DOHH2 (cell line): Measurements from ENCODE around the gene MYH11.
"Not testable (repeated sequence)": the region's sequence is repeated elsewhere in the genome, so short reads cannot be mapped to it uniquely, and the experiment has no call there.

Source experiments
- H3F3A ChIP-seq: fragments of 200-600 bp; sonication (generic), shearing (Covaris generic); 2 replicates; pipeline ENCODE4 v1.6.0; 2016; ENCODE audit warnings: antibody characterized with exemption, mild to moderate bottlenecking; ENCODE audit not compliant: control insufficient read depth, insufficient read depth
- H3K27ac ChIP-seq: fragments of 200-600 bp; sonication (generic); 2 replicates; pipeline ENCODE4 v1.5.1; 2014; ENCODE audit warnings: low read depth, mild to moderate bottlenecking, low read length, moderate library complexity
- H3K27me3 ChIP-seq: fragments of 200-600 bp; sonication (generic); 2 replicates; pipeline ENCODE4 v1.6.1; 2014; ENCODE audit warnings: mild to moderate bottlenecking, low read length, mixed read lengths; ENCODE audit not compliant: control insufficient read depth
- H3K36me3 ChIP-seq: fragments of 200-600 bp; sonication (generic); 2 replicates; pipeline ENCODE4 v1.6.1; 2014; ENCODE audit warnings: mild to moderate bottlenecking, low read length, moderate library complexity, mixed read lengths; ENCODE audit not compliant: control insufficient read depth
- H3K4me1 ChIP-seq: fragments of 200-600 bp; sonication (generic); 2 replicates; pipeline ENCODE4 v1.6.1; 2014; ENCODE audit warnings: mild to moderate bottlenecking, low read length, mixed read lengths; ENCODE audit not compliant: control insufficient read depth
- H3K4me2 ChIP-seq: fragments of 200-600 bp; sonication (generic); 2 replicates; pipeline ENCODE4 v1.6.0; 2014; ENCODE audit warnings: mild to moderate bottlenecking, low read length, moderate library complexity
- H3K4me3 ChIP-seq: fragments of 200-600 bp; sonication (generic); 2 replicates; pipeline ENCODE4 v1.5.1; 2014; ENCODE audit warnings: mild to moderate bottlenecking, low read length, mixed read lengths
- H3K79me2 ChIP-seq: fragments of 200-600 bp; sonication (generic); 2 replicates; pipeline ENCODE4 v1.6.1; 2014; ENCODE audit warnings: mild to moderate bottlenecking, low read length, mixed read lengths; ENCODE audit not compliant: control insufficient read depth
- H3K9me2 ChIP-seq: fragments of 200-600 bp; sonication (generic); replicated peaks from 2 replicates; pipeline ENCODE4 v1.6.1; 2014; ENCODE audit warnings: mild to moderate bottlenecking, low read length, mixed read lengths; ENCODE audit not compliant: control insufficient read depth
- H3K9me3 ChIP-seq: fragments of 200-600 bp; sonication (generic); 2 replicates; pipeline ENCODE4 v1.6.1; 2014; ENCODE audit warnings: antibody characterized with exemption, low read length, mixed read lengths; ENCODE audit not compliant: control insufficient read depth, insufficient read depth
- H4K20me1 ChIP-seq: fragments of 200-600 bp; sonication (generic); 2 replicates; pipeline ENCODE4 v1.6.0; 2014; ENCODE audit warnings: low read depth, mild to moderate bottlenecking, antibody characterized with exemption, low read length, moderate library complexity; ENCODE audit not compliant: control insufficient read depth, insufficient read depth
- CTCF ChIP-seq: fragments of 200-600 bp; sonication (generic); IDR thresholded peaks from one replicate; pipeline ENCODE4 v1.5.1; 2014; ENCODE audit warnings: antibody characterized with exemption, mild to moderate bottlenecking, low read depth, low read length; ENCODE audit not compliant: poor library complexity, severe bottlenecking
- EZH2phosphoT487 ChIP-seq: fragments of 200-600 bp; sonication (generic); IDR thresholded peaks from 2 replicates; pipeline ENCODE4 v1.6.1; 2017; ENCODE audit warnings: borderline replicate concordance, mild to moderate bottlenecking, antibody characterized with exemption, low read length, moderate library complexity, mixed read lengths

MYH11 gene

DNA sequence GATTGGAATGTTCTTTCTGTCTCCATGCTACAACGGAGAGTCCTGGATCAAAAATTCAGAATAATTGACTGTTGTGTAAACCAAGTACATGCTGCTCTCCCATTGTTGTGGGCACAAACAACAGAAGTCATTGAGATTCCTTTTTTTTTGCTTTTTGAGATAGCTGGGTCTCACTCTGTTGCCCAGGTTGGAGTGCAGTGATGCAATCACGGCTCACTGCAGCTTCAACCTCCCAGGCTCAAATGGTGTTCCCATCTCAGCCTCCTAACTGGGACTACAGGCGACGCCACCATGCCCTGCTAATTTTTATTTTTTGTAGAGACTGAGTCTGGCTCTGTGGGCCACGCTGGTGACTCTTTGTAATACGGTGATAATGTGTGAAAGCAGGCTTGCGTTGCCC is 182.3 kb downstream of the MYH11 start:
- TF ChIP-seq EZH2phosphoT487 (no peak), CTCF (no peak)
- no peaks in the 10 kb centered on the region for H3K9me3 ChIP-seq
- H4K20me1 ChIP-seq, result no peaks in the 10 kb centered on the region
- no peak overlapping the region for H3K4me2 ChIP-seq
- H3K27me3 ChIP-seq, result no peaks in the 10 kb centered on the region
- no peak overlapping the region for H3K4me3 ChIP-seq
- H3K4me1 ChIP-seq, result no peaks in the 10 kb centered on the region
- no peaks in the 10 kb centered on the region for H3F3A ChIP-seq
- peaks cover 5% of the 10 kb centered on the region for H3K79me2 ChIP-seq
- peaks cover 77% of the 10 kb centered on the region for H3K36me3 ChIP-seq
- no peaks in the 10 kb centered on the region for H3K9me2 ChIP-seq
- H3K27ac ChIP-seq, result no peak overlapping the region

- Histone ChIP-seq H3K27me3 (no peaks in the 10 kb centered on the region), H3K4me3 (no peak overlapping the region), H3K4me2 (no peak overlapping the region), H3K79me2 (peaks cover 5% of the 10 kb centered on the region), H3F3A (no peaks in the 10 kb centered on the region), H3K9me2 (no peaks in the 10 kb centered on the region), H4K20me1 (no peaks in the 10 kb centered on the region), H3K36me3 (peaks cover 74% of the 10 kb centered on the region), H3K9me3 (no peaks in the 10 kb centered on the region), H3K27ac (no peak overlapping the region), H3K4me1 (no peaks in the 10 kb centered on the region)
- TF ChIP-seq CTCF (no peak), EZH2phosphoT487 (no peak)
Observed at GRCh38 chr16:15672514-15673167, 184.2 kb downstream of the MYH11 start.

DNA sequence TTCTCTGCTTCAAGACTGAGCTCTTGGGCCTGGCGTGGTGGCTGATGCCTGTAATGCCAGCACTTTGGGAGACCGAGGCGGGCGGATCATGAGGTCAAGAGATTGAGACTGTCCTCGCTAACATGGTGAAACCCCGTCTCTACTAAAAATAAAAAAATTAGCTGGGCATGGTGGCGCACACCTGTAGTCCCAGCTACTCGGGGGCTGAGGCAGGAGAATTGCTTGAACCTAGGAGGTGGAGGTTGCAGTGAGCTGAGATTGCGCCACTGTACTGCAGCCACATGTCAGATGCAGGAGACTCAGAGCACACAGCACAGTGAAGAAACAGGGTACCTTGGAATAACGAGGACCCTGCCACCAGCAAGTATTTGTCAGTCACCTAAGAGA is 184.7 kb downstream of the MYH11 start:
- not testable (repeated sequence) for H3K4me1 ChIP-seq, H3K27ac ChIP-seq, H3K4me2 ChIP-seq, H3K27me3 ChIP-seq, H3K4me3 ChIP-seq, H3F3A ChIP-seq, H3K79me2 ChIP-seq, H3K9me3 ChIP-seq, H3K9me2 ChIP-seq, H4K20me1 ChIP-seq
- H3K36me3 ChIP-seq, result peaks cover 76% of the 10 kb centered on the region

GRCh38 chr16:15671530-15672117 is 185.2 kb downstream of the MYH11 start:
- H3F3A ChIP-seq, result no peaks in the 10 kb centered on the region
- TF ChIP-seq CTCF, result no peak
- no peak for TF ChIP-seq EZH2phosphoT487
- no peaks in the 10 kb centered on the region for H4K20me1 ChIP-seq
- no peak overlapping the region for H3K4me2 ChIP-seq
- peaks cover 77% of the 10 kb centered on the region for H3K36me3 ChIP-seq
- H3K4me3 ChIP-seq, result no peak overlapping the region
- H3K9me2 ChIP-seq, result no peaks in the 10 kb centered on the region
- no peaks in the 10 kb centered on the region for H3K9me3 ChIP-seq
- H3K27ac ChIP-seq, result no peak overlapping the region
- no peaks in the 10 kb centered on the region for H3K4me1 ChIP-seq
- no peaks in the 10 kb centered on the region for H3K27me3 ChIP-seq
- H3K79me2 ChIP-seq, result peaks cover 5% of the 10 kb centered on the region
